GM12878 (cell line): ENCODE measurements around the gene NOC4L. TPM values are rescaled to one million over a fixed set of nuclear protein-coding genes. Genes with fewer than 3 reads are reported as not detected.

Experiments
- ATAC-seq: fragments of 200-7000 bp; cut with Tn5 transposase; 3 replicates; pipeline ENCODE4 v1.9.1; 2020; ENCODE audit warnings: mild to moderate bottlenecking, moderate library complexity
- BruUV-seq: library from RNA; stranded (reverse); fragments of 400-500 nt; replicated peaks from 2 replicates; lab custom pipeline; 2021; lab: Mats Ljungman, UMichigan
- CTCF ChIA-PET: fragments of 300-600 bp; sonication (Branson Sonifier 250); formaldehyde crosslinking; extraction: SDS; loops from one replicate; lab custom pipeline; 2021; ENCODE audit warnings: inconsistent platforms; lab: Yijun Ruan, JAX
- POLR2A ChIA-PET: fragments of 350-600 bp; formaldehyde crosslinking; extraction: SDS; loops from one replicate; lab custom pipeline; 2021; ENCODE audit warnings: inconsistent platforms; lab: Charles Lee
- RAD21 ChIA-PET: fragments of 300-600 bp; sonication (Branson Sonifier 250); formaldehyde crosslinking; loops from one replicate; lab custom pipeline; 2023; ENCODE audit warnings: antibody characterized with exemption; ENCODE audit not compliant: unreplicated experiment; lab: Charles Lee
- SMC1A ChIA-PET: fragments of 300-600 bp; sonication (Branson Sonifier 250); formaldehyde crosslinking; loops from one replicate; lab custom pipeline; 2023; ENCODE audit not compliant: unreplicated experiment, uncharacterized antibody; lab: Charles Lee
- DNase-seq: peaks from one replicate; pipeline ENCODE4 v3.0.0-alpha.2; 2011; ENCODE audit warnings: low read depth, low spot score
- FAIRE-seq: peaks from 3 replicates; lab custom pipeline; 2011; peaks lifted over from hg19 to GRCh38; lab: Jason Lieb, UNC
- H2AFZ ChIP-seq: 2 replicates; pipeline ENCODE4 v1.6.0; 2011; ENCODE audit warnings: low read depth, low read length, control low read depth; ENCODE audit not compliant: control insufficient read depth
- H3K27ac ChIP-seq: 2 replicates; pipeline ENCODE4 v1.5.1; 2011; ENCODE audit warnings: control low read depth; ENCODE audit not compliant: control insufficient read depth, insufficient read depth
- H3K27me3 ChIP-seq, 2 experiments: replicated peaks in 1 of 2; 2 replicates each; pipeline versions ENCODE4 v1.6.0 to v1.6.1; 2011; ENCODE audit warnings: low read length in 1 of 2; ENCODE audit not compliant: control insufficient read depth in 2 of 2, insufficient read depth in 2 of 2
- H3K36me3 ChIP-seq, 2 experiments: 2 replicates each; pipeline ENCODE4 v1.5.1; 2011; ENCODE audit warnings: low read length in 1 of 2; ENCODE audit not compliant: control insufficient read depth in 2 of 2, insufficient read depth in 2 of 2
- H3K4me1 ChIP-seq: 2 replicates; pipeline ENCODE4 v1.6.1; 2011; ENCODE audit warnings: mild to moderate bottlenecking, low read length, moderate library complexity, mixed read lengths; ENCODE audit not compliant: control insufficient read depth, insufficient read depth
- H3K4me2 ChIP-seq: 2 replicates; pipeline ENCODE4 v1.6.0; 2011; ENCODE audit warnings: control low read depth; ENCODE audit not compliant: control insufficient read depth, insufficient read depth
- H3K4me3 ChIP-seq: fragments of 200-600 bp; sonication (generic); 2 replicates; pipeline ENCODE4 v1.5.1; 2016
- H3K79me2 ChIP-seq: 2 replicates; pipeline ENCODE4 v1.6.0; 2011; ENCODE audit warnings: low read length; ENCODE audit not compliant: control insufficient read depth, insufficient read depth
- H3K9ac ChIP-seq: 2 replicates; pipeline ENCODE4 v1.8.0; 2011; ENCODE audit warnings: low read length, control low read depth, mixed read lengths; ENCODE audit not compliant: control insufficient read depth, insufficient read depth
- H3K9me3 ChIP-seq: replicated peaks from 3 replicates; pipeline ENCODE4 v1.5.1; 2011; ENCODE audit warnings: mild to moderate bottlenecking, low read length; ENCODE audit not compliant: control insufficient read depth, insufficient read depth
- H4K20me1 ChIP-seq: 2 replicates; pipeline ENCODE4 v1.6.0; 2011; ENCODE audit not compliant: control insufficient read depth, insufficient read depth
- CREB1 ChIP-seq: IDR thresholded peaks from 2 replicates; pipeline ENCODE4 v1.6.1; 2012; ENCODE audit warnings: low read depth, mild to moderate bottlenecking, inconsistent platforms
- ETV6 ChIP-seq, 2 experiments: fragments of 450-650 bp in 1 of 2; IDR thresholded peaks in 1 of 2; conservative IDR thresholded peaks in 1 of 2; 2 replicates each; pipeline ENCODE4 v1.6.1; 2014; ENCODE audit warnings: antibody characterized with exemption in 1 of 2, borderline replicate concordance in 1 of 2, low read depth in 1 of 2, mild to moderate bottlenecking in 1 of 2, moderate library complexity in 1 of 2
- FOXK2 ChIP-seq: fragments of 450-650 bp; IDR thresholded peaks from 2 replicates; pipeline ENCODE4 v1.6.1; 2017; ENCODE audit warnings: mild to moderate bottlenecking, moderate library complexity
- HDAC6 ChIP-seq: fragments of 200-600 bp; sonication (generic); IDR thresholded peaks from one replicate; pipeline ENCODE4 v1.8.0; 2017; ENCODE audit warnings: antibody characterized with exemption; ENCODE audit not compliant: unreplicated experiment
- KLF5 ChIP-seq: fragments of 450-650 bp; IDR thresholded peaks from 2 replicates; pipeline ENCODE4 v1.6.1; 2014; ENCODE audit warnings: mild to moderate bottlenecking; ENCODE audit not compliant: partially characterized antibody
- MTA2 ChIP-seq: fragments of 450-650 bp; IDR thresholded peaks from 2 replicates; pipeline ENCODE4 v1.6.1; 2016; ENCODE audit warnings: low read depth, mild to moderate bottlenecking, moderate library complexity
- NBN ChIP-seq: fragments of 450-650 bp; IDR thresholded peaks from 2 replicates; pipeline ENCODE4 v1.6.1; 2016
- NFXL1 ChIP-seq: fragments of 450-650 bp; IDR thresholded peaks from 2 replicates; pipeline ENCODE4 v1.6.1; 2017; ENCODE audit warnings: antibody characterized with exemption, mild to moderate bottlenecking, borderline replicate concordance
- PAX8 ChIP-seq: fragments of 450-650 bp; IDR thresholded peaks from 2 replicates; pipeline ENCODE4 v1.6.1; 2017; ENCODE audit warnings: mild to moderate bottlenecking, moderate library complexity
- PML ChIP-seq: IDR thresholded peaks from 2 replicates; pipeline ENCODE4 v1.6.1; 2012; ENCODE audit warnings: low read length, inconsistent platforms
- POLR2AphosphoS5 ChIP-seq: IDR thresholded peaks from 2 replicates; pipeline ENCODE4 v1.6.1; 2011; ENCODE audit warnings: mild to moderate bottlenecking, low read length, inconsistent platforms
- STAT1 ChIP-seq: fragments of 450-650 bp; conservative IDR thresholded peaks from 2 replicates; pipeline ENCODE4 v1.6.1; 2014; ENCODE audit warnings: antibody characterized with exemption, mild to moderate bottlenecking
- TAF1 ChIP-seq: IDR thresholded peaks from 2 replicates; pipeline ENCODE4 v1.6.1; 2011; ENCODE audit warnings: mild to moderate bottlenecking, low read depth, low read length, borderline replicate concordance
- TCF7 ChIP-seq: IDR thresholded peaks from 2 replicates; pipeline ENCODE4 v1.6.1; 2014; ENCODE audit warnings: antibody characterized with exemption, borderline replicate concordance
- YBX1 ChIP-seq: fragments of 450-650 bp; IDR thresholded peaks from 2 replicates; pipeline ENCODE4 v1.6.1; 2016; ENCODE audit warnings: antibody characterized with exemption
- ZNF24 ChIP-seq: fragments of 450-650 bp; IDR thresholded peaks from 2 replicates; pipeline ENCODE4 v1.6.1; 2017; ENCODE audit warnings: antibody characterized with exemption, mild to moderate bottlenecking
- whole genome bisulfite sequencing: methylation state at CpG from one replicate; pipeline ENCODE4 v1.1.6; 2016; ENCODE audit warnings: low lambda C conversion rate; ENCODE audit not compliant: insufficient replicate concordance, insufficient coverage; ENCODE audit errors: missing lambda C conversion rate; 5-methylcytosine and 5-hydroxymethylcytosine counted together
- in situ Hi-C: fragments of 300-500 bp; cut with MboI; formaldehyde crosslinking; loops from 9 replicates; pipeline ENCODE4 v1.14.3; 2018; ENCODE audit warnings: mixed read lengths
- intact Hi-C: fragments of 100-400 bp; cut with micrococcal nuclease; formaldehyde crosslinking; loops from one replicate; pipeline ENCODE4 v1.14.2; 2022; ENCODE audit not compliant: unreplicated experiment
- polyA plus RNA-seq, 11 experiments: library from polyadenylated mRNA; depleted of rRNA in 4 of 11; unstranded in 6 of 11; stranded (reverse) in 5 of 11; fragments of >200 nt; fragmentation: Nextera tagmentation in 4 of 11; fragmentation: Illumina TruSeq in 1 of 11; extraction: Ambion mirVana in 4 of 11; extraction: Trizol in 1 of 11; gene quantifications; 1 replicate in 1 of 11; 2 replicates in 10 of 11; pipeline versions ENCODE4 v1.2.1 to v1.2.3, GENCODE V29; 2011 to 2016; ENCODE audit warnings: inconsistent platforms in 2 of 11, missing spikeins in 2 of 11, low read depth in 1 of 11
- total RNA-seq, 4 experiments: library from RNA; depleted of rRNA in 3 of 4; stranded (reverse); fragments of >200 nt in 3 of 4; fragmentation: Illumina TruSeq in 1 of 4; extraction: Trizol in 1 of 4; gene quantifications; 2 replicates each; pipeline versions ENCODE4 v1.2.1 to v1.2.3, GENCODE V29; 2013 to 2021
- TF ChIP-seq, protein P1 (sequence below), 3 experiments: IDR thresholded peaks in 2 of 3; conservative IDR thresholded peaks in 1 of 3; 2 replicates each; pipeline ENCODE4 v1.5.1; 2011; ENCODE audit warnings: low read depth in 3 of 3, low read length in 3 of 3, mild to moderate bottlenecking in 3 of 3, control low read depth in 2 of 3, moderate library complexity in 2 of 3, inconsistent platforms in 1 of 3, mixed read lengths in 1 of 3; ENCODE audit not compliant: control insufficient read depth in 2 of 3, insufficient read depth in 1 of 3; ENCODE audit errors: extremely low read depth in 1 of 3
- TF ChIP-seq, protein P2 (sequence below): fragments of 450-650 bp; IDR thresholded peaks from 2 replicates; pipeline ENCODE4 v1.6.1; 2014; ENCODE audit warnings: mild to moderate bottlenecking
- TF ChIP-seq, protein P3 (sequence below): fragments of 150-350 bp; IDR thresholded peaks from 2 replicates; pipeline ENCODE4 v1.6.1; 2016; ENCODE audit warnings: low read depth, low read length

The NOC4L gene
- total and polyA plus RNA-seq, 10 of the 15 experiments (the other 5 are each of a cell fraction or from before 2014, with no cell fraction given), result 0.72 to 68.2 (median 15.2) TPM

DNA sequence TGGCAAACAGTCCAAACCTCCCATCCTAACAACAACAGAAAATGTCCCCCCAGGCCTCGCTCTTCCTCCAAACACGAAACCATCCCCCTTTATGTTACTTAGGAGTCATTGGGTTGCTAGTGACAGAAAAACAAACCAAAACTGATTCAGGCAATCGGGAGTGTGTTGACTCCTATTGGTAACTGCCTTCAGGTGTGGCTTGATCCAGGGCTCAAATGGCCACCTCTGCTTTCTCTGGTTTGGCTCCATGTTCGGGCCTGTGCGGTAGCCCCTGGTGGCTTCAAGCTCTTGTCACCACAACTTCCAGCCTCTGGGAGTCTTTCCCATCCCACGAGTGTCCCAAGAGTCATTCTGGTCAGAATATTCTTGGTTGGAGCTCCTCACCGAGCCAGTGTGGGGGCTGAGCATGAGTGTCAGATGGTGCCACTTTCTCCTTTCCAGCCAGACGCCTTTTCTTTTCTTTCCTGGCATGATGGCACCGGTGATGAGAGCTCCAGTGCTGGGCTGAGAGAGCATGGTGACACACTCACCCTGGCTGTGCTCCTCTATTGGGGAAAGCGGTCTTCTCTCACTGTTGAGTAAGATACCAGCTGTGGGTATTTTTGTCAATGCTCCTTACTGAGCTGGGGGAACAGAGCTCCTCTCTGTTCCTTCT lies 38.6 kb downstream of the NOC4L start:
- Histone ChIP-seq H2AFZ (no peak overlapping the region), H3K9ac (no peak overlapping the region), H4K20me1 (no peaks in the 10 kb centered on the region), H3K27ac (no peak overlapping the region), H3K4me1 (peaks cover 2% of the 10 kb centered on the region; the same call in 1 of the 2 replicates), H3K4me3 (no peak overlapping the region), H3K4me2 (no peak overlapping the region), H3K36me3 (no peaks in the 10 kb centered on the region), H3K9me3 (no peaks in the 10 kb centered on the region), H3K27me3 (peaks cover 0 to 2% of the 10 kb centered on the region in 2 experiments; a peak in 2 of 4 replicates), H3K79me2 (no peaks in the 10 kb centered on the region)
- no TSS peak for BruUV-seq
- TF ChIP-seq MTA2 (no peak), CREB1 (no peak), HDAC6 (no peak), NFXL1 (no peak), TAF1 (no peak), PML (no peak), TCF7 (no peak), ETV6 (conservative IDR thresholded peaks at IDR 0.05 in 1 of 2, IDR thresholded peaks at IDR 0.05 in 1 of 2; ENCODE audit: borderline replicate concordance in 1 of 2, low read depth in 1 of 2) (no peak), NBN (no peak), POLR2AphosphoS5 (no peak), YBX1 (no peak), ZNF24 (no peak), STAT1 (no peak), KLF5 (no peak), FOXK2 (no peak), PAX8 (no peak)
- TF ChIP-seq, protein P1, sequence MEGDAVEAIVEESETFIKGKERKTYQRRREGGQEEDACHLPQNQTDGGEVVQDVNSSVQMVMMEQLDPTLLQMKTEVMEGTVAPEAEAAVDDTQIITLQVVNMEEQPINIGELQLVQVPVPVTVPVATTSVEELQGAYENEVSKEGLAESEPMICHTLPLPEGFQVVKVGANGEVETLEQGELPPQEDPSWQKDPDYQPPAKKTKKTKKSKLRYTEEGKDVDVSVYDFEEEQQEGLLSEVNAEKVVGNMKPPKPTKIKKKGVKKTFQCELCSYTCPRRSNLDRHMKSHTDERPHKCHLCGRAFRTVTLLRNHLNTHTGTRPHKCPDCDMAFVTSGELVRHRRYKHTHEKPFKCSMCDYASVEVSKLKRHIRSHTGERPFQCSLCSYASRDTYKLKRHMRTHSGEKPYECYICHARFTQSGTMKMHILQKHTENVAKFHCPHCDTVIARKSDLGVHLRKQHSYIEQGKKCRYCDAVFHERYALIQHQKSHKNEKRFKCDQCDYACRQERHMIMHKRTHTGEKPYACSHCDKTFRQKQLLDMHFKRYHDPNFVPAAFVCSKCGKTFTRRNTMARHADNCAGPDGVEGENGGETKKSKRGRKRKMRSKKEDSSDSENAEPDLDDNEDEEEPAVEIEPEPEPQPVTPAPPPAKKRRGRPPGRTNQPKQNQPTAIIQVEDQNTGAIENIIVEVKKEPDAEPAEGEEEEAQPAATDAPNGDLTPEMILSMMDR (IDR thresholded peaks at IDR 0.05 in 2 of 3, conservative IDR thresholded peaks at IDR 0.05 in 1 of 3; ENCODE audit: control insufficient read depth in 2 of 3, extremely low read depth in 1 of 3, insufficient read depth in 1 of 3, low read depth in 3 of 3, low read length in 3 of 3), result no peak
- TF ChIP-seq, protein P2, sequence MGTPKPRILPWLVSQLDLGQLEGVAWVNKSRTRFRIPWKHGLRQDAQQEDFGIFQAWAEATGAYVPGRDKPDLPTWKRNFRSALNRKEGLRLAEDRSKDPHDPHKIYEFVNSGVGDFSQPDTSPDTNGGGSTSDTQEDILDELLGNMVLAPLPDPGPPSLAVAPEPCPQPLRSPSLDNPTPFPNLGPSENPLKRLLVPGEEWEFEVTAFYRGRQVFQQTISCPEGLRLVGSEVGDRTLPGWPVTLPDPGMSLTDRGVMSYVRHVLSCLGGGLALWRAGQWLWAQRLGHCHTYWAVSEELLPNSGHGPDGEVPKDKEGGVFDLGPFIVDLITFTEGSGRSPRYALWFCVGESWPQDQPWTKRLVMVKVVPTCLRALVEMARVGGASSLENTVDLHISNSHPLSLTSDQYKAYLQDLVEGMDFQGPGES, result no peak
- TF ChIP-seq, protein P3, sequence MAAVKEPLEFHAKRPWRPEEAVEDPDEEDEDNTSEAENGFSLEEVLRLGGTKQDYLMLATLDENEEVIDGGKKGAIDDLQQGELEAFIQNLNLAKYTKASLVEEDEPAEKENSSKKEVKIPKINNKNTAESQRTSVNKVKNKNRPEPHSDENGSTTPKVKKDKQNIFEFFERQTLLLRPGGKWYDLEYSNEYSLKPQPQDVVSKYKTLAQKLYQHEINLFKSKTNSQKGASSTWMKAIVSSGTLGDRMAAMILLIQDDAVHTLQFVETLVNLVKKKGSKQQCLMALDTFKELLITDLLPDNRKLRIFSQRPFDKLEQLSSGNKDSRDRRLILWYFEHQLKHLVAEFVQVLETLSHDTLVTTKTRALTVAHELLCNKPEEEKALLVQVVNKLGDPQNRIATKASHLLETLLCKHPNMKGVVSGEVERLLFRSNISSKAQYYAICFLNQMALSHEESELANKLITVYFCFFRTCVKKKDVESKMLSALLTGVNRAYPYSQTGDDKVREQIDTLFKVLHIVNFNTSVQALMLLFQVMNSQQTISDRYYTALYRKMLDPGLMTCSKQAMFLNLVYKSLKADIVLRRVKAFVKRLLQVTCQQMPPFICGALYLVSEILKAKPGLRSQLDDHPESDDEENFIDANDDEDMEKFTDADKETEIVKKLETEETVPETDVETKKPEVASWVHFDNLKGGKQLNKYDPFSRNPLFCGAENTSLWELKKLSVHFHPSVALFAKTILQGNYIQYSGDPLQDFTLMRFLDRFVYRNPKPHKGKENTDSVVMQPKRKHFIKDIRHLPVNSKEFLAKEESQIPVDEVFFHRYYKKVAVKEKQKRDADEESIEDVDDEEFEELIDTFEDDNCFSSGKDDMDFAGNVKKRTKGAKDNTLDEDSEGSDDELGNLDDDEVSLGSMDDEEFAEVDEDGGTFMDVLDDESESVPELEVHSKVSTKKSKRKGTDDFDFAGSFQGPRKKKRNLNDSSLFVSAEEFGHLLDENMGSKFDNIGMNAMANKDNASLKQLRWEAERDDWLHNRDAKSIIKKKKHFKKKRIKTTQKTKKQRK, result no peak
- CTCF ChIA-PET, result no interaction called here
- SMC1A ChIA-PET, result no interaction called here
- in situ Hi-C loops (no loop called here), intact Hi-C loops (no loop called here)
- RAD21 ChIA-PET, result no interaction called here
- ATAC-seq (no peak), DNase-seq (no peak), FAIRE-seq (no peak)
- POLR2A ChIA-PET, result no interaction called here
- WGBS, result 35% methylated on average over 10 of the region's 10 CpGs
